C4-2B (cell line): ENCODE data around the gene NUFIP1.

ENCODE experiments used
- ZFX ChIP-seq: fragments of 450-650 bp; IDR thresholded peaks from 2 replicates; pipeline ENCODE4 v1.6.1; 2017
- TF ChIP-seq, protein P1 (sequence below): fragments of 450-650 bp; conservative IDR thresholded peaks from 2 replicates; pipeline ENCODE4 v1.5.1; 2017; ENCODE audit warnings: mild to moderate bottlenecking

DNA sequence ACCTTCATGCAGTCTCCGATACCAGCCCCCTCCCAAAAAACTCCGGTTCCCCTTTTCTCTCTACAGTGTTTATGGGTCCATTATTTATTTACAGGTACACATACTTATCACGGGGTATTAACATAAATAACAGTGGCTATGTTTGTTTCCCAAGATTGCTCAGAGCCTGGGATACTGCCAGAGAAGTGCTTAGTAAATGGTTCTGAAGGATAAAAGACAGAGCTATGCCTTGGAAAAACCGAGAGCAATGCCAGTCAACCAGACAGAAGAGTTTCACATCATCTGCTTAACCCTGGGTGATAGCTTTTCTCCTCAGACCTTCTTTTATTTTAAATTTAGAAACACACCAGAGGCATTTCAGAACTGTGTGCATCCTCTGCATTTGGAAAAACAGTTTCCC lies 61.3 kb downstream of the NUFIP1 start:
- TF ChIP-seq, protein P1, sequence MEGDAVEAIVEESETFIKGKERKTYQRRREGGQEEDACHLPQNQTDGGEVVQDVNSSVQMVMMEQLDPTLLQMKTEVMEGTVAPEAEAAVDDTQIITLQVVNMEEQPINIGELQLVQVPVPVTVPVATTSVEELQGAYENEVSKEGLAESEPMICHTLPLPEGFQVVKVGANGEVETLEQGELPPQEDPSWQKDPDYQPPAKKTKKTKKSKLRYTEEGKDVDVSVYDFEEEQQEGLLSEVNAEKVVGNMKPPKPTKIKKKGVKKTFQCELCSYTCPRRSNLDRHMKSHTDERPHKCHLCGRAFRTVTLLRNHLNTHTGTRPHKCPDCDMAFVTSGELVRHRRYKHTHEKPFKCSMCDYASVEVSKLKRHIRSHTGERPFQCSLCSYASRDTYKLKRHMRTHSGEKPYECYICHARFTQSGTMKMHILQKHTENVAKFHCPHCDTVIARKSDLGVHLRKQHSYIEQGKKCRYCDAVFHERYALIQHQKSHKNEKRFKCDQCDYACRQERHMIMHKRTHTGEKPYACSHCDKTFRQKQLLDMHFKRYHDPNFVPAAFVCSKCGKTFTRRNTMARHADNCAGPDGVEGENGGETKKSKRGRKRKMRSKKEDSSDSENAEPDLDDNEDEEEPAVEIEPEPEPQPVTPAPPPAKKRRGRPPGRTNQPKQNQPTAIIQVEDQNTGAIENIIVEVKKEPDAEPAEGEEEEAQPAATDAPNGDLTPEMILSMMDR, result no peak
- TF ChIP-seq ZFX, result no peak
